ENCODE data around the gene SOS2.
A peak's percentile ranks its signal among the peaks of the same experiment; 100 is the strongest.
"Not testable (repeated sequence)": the region's sequence is repeated elsewhere in the genome, so short reads cannot be mapped to it uniquely, and the experiment has no call there.

Gene SOS2

GRCh38 chr14:50092006-50092555 lies 139.3 kb downstream of the SOS2 start:
- TF ChIP-seq GATA1 (IDR thresholded peaks at IDR 0.05; ENCODE audit: low read depth, low read length): no peak
- no peak for TF ChIP-seq POLR2A (IDR thresholded peaks at IDR 0.05; ENCODE audit: low read length)
- DNase-seq: no peak

- no peak for DNase-seq
- TF ChIP-seq POLR2A (IDR thresholded peaks at IDR 0.05; ENCODE audit: low read length) (no peak), GATA1 (IDR thresholded peaks at IDR 0.05; ENCODE audit: low read depth, low read length) (no peak)
These were observed 140.0 kb downstream of the SOS2 start for GRCh38 chr14:50091240-50091913.

- no peak for TF ChIP-seq POLR2A (IDR thresholded peaks at IDR 0.05; ENCODE audit: low read length)
- TF ChIP-seq GATA1 (IDR thresholded peaks at IDR 0.05; ENCODE audit: low read depth, low read length): no peak
These were observed 142.2 kb downstream of the SOS2 start for GRCh38 chr14:50089208-50089607.

DNA sequence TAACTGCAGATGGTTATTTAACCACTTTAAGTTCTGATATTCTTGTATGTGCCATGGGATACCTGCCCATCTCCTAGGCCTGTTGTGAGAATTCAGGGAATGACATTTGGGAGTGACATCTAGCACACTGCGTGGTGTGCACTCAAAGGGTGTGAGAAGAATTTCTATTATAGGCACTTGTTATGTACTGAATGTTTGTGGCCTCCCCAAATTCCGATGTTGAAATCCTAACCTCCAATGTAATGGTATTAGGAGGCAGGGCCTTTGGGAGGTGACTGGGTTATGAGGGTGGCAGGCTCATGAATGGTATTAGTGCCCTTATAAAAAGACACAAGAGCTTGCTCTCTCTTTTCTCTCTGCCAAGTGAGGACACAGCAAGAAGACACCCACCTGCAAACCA lies 142.6 kb downstream of the SOS2 start:
- DNase-seq: no peak
- no peak for TF ChIP-seq GATA1 (IDR thresholded peaks at IDR 0.05; ENCODE audit: low read depth, low read length)
- TF ChIP-seq POLR2A (IDR thresholded peaks at IDR 0.05; ENCODE audit: low read length): no peak

More at GRCh38 chr14:50089208-50089607, 142.2 kb downstream of the SOS2 start:
- no peak for DNase-seq

GRCh38 chr14:50088117-50088515 lies 143.3 kb downstream of the SOS2 start:
- no peak for TF ChIP-seq POLR2A (IDR thresholded peaks at IDR 0.05; ENCODE audit: low read length)
- TF ChIP-seq GATA1 (IDR thresholded peaks at IDR 0.05; ENCODE audit: low read depth, low read length): no peak
- no peak for DNase-seq

DNA sequence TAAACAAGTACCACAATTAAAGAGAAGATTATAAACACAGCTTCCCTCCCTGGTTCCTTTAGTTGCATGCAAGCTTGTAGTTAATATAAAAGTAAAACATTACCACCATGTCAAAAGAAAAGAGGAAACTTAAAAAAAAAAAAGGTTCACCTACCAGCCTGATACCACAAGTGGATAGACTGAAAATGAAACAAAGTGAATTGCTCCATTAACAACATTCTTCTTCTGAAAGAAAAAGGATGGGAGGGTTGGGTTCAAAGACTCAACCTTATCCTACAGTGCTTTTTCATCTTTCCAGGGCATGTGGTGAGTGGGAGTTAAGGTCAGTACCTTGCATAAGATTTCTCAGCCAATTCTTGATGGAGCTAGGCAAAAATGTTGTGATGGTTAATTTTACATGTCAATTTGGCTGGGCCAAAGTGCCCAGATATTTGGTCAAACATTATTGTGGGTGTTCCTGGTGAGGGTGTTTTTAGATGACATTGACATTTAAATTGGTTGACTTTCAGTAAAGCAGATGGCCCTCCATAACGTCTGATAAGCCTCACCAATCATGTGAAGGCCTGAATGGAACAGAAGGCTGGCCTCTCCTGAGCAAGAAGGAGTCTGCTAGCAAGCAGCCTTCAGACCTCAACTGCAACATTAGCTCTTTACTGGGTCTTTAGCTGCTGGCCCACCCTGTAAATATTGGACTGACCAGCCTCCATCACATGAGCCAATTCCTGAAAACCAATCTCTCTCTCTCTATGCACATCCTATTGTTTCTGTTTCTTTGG lies 143.8 kb downstream of the SOS2 start:
- TF ChIP-seq POLR2A (IDR thresholded peaks at IDR 0.05; ENCODE audit: low read length) (no peak), GATA1 (IDR thresholded peaks at IDR 0.05; ENCODE audit: low read depth, low read length) (no peak)
- DNase-seq: peak; percentile 68 to 87

- no peak for TF ChIP-seq GATA1 (IDR thresholded peaks at IDR 0.05; ENCODE audit: low read depth, low read length)
- TF ChIP-seq POLR2A (IDR thresholded peaks at IDR 0.05; ENCODE audit: low read length): no peak
- no peak for DNase-seq
These were observed 145.1 kb downstream of the SOS2 start for GRCh38 chr14:50086321-50086711.

GRCh38 chr14:50085570-50086320 lies 145.6 kb downstream of the SOS2 start:
- TF ChIP-seq GATA1 (IDR thresholded peaks at IDR 0.05; ENCODE audit: low read depth, low read length): no peak
- TF ChIP-seq POLR2A (IDR thresholded peaks at IDR 0.05; ENCODE audit: low read length): no peak
- DNase-seq: no peak

GRCh38 chr14:50084666-50085065 lies 146.7 kb downstream of the SOS2 start:
- no peak for DNase-seq
- TF ChIP-seq GATA1 (IDR thresholded peaks at IDR 0.05; ENCODE audit: low read depth, low read length): no peak
- no peak for TF ChIP-seq POLR2A (IDR thresholded peaks at IDR 0.05; ENCODE audit: low read length)

GRCh38 chr14:50083467-50084337 lies 147.7 kb downstream of the SOS2 start:
- no peak for TF ChIP-seq GATA1 (IDR thresholded peaks at IDR 0.05; ENCODE audit: low read depth, low read length)
- no peak for TF ChIP-seq POLR2A (IDR thresholded peaks at IDR 0.05; ENCODE audit: low read length)
- no peak for DNase-seq

DNA sequence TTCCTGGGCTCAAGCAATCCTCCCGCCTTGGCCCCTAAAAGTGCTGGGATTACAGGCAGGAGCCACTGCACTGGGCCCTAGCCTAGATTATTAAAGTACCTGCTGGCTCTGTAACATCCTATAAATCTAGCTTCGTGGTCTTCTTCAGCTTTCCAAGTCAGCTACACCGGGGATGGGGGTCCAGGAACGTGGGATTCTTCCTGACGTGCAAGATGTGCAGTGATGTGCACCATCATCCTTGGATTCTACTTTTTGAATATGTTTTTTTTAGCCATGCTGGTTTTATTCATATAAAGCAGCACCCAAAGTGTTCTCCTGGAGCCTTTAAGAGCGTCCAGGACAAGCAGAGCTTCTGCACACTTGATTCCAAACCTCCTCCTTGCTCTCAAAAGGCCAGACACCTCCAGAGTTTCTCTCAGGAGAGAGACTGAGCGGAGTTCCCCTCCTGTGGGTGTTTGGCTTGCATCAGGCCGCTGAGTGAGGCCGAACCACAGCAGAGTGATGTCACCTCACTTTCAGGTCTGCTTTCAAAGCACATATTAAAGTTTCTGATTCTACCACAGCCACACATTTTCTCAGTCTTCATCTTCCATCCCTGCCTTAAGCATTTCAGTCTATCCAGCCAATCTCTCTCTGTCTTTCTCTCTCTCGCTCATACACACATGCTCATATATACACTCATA lies 148.5 kb downstream of the SOS2 start:
- no peak for TF ChIP-seq GATA1 (IDR thresholded peaks at IDR 0.05; ENCODE audit: low read depth, low read length)
- DNase-seq: no peak

DNA sequence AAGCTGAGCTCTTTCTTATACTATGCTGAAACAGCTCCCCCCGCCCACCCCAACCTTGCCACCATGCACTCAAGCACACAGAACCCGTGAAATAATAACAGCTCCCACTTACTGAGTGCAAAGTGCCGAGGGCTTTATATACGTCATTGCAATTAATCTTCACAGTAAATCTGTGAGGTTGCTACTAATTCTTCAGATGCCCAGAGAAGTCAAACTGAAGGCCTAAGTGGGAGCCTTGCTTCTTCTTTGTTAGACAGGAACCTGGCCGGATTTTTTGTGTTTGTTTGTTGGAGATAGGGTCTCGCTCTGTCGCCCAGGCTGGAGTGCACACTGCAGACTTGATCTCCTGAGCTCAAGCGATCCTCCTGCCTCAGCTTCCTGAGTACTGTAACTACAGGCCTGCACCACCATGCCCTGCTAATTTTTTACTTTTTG lies 149.1 kb downstream of the SOS2 start:
- no peak for DNase-seq
- TF ChIP-seq GATA1 (IDR thresholded peaks at IDR 0.05; ENCODE audit: low read depth, low read length) (no peak), POLR2A (IDR thresholded peaks at IDR 0.05; ENCODE audit: low read length) (no peak)

DNA sequence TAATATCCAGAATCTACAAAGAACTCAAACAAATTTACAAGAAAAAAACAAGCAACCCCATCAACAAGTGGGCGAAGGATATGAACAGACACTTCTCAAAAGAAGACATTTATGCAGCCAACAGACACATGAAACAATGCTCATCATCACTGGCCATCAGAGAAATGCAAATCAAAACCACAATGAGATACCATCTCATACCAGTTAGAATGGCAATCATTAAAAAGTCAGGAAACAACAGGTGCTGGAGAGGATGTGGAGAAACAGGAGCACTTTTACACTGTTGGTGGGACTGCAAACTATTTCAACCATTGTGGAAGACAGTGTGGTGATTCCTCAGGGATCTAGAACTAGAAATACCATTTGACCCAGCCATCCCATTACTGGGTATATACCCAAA lies 152.3 kb downstream of the SOS2 start:
- DNase-seq: not testable (repeated sequence)

GRCh38 chr14:50073663-50074062 lies 157.7 kb downstream of the SOS2 start:
- not testable (repeated sequence) for DNase-seq

All from erythroblast (primary cell).